ENCODE measurements around the gene PXT1. TPM values are rescaled to one million over a fixed set of nuclear protein-coding genes. Genes with fewer than 3 reads are reported as not detected.

Gene PXT1
- total RNA-seq, 1 donor from 2014 or later = not detected

DNA sequence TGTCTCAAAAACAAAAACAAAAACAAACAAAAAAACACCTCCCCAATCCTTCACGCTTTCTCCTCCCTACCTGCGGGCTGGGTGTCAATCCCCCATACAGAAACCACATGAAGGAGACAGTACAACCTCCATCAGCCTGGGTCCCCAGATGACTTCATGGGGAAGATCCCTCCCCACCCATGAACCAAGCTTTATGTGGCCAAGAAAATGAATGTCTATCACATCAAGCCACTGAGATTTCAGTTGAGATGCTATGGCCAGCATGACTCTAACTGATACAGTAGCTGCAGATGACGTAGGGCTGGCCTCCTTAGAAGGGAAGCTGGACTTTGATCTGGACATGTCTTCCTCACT lies 84.8 kb downstream of the PXT1 start:
- H3K27ac Mint-ChIP-seq (ENCODE audit: unreplicated experiment) = no peak overlapping the region
- TF ChIP-seq, protein P1, sequence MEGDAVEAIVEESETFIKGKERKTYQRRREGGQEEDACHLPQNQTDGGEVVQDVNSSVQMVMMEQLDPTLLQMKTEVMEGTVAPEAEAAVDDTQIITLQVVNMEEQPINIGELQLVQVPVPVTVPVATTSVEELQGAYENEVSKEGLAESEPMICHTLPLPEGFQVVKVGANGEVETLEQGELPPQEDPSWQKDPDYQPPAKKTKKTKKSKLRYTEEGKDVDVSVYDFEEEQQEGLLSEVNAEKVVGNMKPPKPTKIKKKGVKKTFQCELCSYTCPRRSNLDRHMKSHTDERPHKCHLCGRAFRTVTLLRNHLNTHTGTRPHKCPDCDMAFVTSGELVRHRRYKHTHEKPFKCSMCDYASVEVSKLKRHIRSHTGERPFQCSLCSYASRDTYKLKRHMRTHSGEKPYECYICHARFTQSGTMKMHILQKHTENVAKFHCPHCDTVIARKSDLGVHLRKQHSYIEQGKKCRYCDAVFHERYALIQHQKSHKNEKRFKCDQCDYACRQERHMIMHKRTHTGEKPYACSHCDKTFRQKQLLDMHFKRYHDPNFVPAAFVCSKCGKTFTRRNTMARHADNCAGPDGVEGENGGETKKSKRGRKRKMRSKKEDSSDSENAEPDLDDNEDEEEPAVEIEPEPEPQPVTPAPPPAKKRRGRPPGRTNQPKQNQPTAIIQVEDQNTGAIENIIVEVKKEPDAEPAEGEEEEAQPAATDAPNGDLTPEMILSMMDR (IDR thresholded peaks at IDR 0.05; ENCODE audit: partially characterized antibody, unreplicated experiment) = no peak
- peaks cover 7% of the 10 kb centered on the region for H3K36me3 Mint-ChIP-seq (ENCODE audit: unreplicated experiment)
- no peak for DNase-seq
- peaks cover 6% of the 10 kb centered on the region for H3K9me3 Mint-ChIP-seq (ENCODE audit: unreplicated experiment)
- H3K4me3 Mint-ChIP-seq (ENCODE audit: unreplicated experiment) = no peak overlapping the region
- peaks cover 5% of the 10 kb centered on the region for H3K4me1 Mint-ChIP-seq (ENCODE audit: low read depth, unreplicated experiment)
- peaks cover 3% of the 10 kb centered on the region for H3K27me3 Mint-ChIP-seq (ENCODE audit: unreplicated experiment)

DNA sequence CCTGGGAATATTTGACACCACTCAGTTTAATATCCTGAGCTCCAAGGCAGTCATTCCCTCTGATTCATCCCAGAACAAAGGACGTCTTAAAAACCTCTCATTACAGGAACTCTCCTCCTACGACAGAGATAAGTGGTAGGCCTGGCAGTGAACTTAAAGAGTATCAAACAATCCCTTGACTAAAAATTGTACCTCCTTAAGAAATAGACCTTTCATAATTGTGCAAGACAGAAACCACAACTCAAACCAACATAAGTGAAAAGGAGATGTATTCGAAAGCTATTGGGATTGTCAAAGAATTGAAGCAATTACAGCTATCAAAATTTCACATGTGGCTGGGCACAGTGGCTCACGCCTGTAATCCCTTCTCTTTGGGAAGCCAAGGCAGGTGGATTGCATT lies 86.8 kb downstream of the PXT1 start:
- Mint-ChIP-seq H3K27ac (ENCODE audit: unreplicated experiment) (no peak overlapping the region), H3K27me3 (ENCODE audit: unreplicated experiment) (peaks cover 4% of the 10 kb centered on the region), H3K36me3 (ENCODE audit: unreplicated experiment) (peaks cover 7% of the 10 kb centered on the region), H3K9me3 (ENCODE audit: unreplicated experiment) (peaks cover 5% of the 10 kb centered on the region), H3K4me3 (ENCODE audit: unreplicated experiment) (no peak overlapping the region), H3K4me1 (ENCODE audit: low read depth, unreplicated experiment) (peaks cover 3% of the 10 kb centered on the region)
- TF ChIP-seq, protein P1 (IDR thresholded peaks at IDR 0.05; ENCODE audit: partially characterized antibody, unreplicated experiment) = no peak
- DNase-seq = no peak

DNA sequence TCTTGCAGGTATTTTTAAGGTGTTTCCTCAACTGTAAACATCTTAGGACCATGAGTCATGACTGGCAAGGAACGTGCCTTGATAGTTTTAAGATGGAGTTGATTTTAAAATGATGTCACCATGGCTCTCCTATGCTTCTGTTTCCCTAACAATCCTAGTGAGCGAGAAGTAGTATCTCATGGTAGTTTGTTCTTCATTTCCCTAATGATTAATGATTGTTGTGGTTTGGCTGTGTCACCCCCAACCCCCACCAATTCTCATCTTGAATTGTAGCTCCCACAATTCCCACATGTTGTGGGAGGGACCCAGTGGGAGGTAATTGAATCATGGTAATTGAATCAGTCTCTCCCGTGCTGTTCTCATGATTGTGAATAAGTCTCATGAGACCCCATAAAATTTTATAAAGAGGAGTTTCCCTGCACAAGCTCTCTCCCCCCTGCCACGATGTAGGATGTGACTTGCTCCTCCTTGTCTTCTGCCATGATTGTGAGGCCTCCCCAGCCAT lies 89.2 kb downstream of the PXT1 start:
- Mint-ChIP-seq H3K36me3 (ENCODE audit: unreplicated experiment) (peaks cover 7% of the 10 kb centered on the region), H3K9me3 (ENCODE audit: unreplicated experiment) (peaks cover 4% of the 10 kb centered on the region), H3K4me3 (ENCODE audit: unreplicated experiment) (no peak overlapping the region), H3K27ac (ENCODE audit: unreplicated experiment) (no peak overlapping the region), H3K4me1 (ENCODE audit: low read depth, unreplicated experiment) (peaks cover 10% of the 10 kb centered on the region), H3K27me3 (ENCODE audit: unreplicated experiment) (peaks cover 4% of the 10 kb centered on the region)
- TF ChIP-seq, protein P1 (IDR thresholded peaks at IDR 0.05; ENCODE audit: partially characterized antibody, unreplicated experiment) = no peak
- DNase-seq = no peak

DNA sequence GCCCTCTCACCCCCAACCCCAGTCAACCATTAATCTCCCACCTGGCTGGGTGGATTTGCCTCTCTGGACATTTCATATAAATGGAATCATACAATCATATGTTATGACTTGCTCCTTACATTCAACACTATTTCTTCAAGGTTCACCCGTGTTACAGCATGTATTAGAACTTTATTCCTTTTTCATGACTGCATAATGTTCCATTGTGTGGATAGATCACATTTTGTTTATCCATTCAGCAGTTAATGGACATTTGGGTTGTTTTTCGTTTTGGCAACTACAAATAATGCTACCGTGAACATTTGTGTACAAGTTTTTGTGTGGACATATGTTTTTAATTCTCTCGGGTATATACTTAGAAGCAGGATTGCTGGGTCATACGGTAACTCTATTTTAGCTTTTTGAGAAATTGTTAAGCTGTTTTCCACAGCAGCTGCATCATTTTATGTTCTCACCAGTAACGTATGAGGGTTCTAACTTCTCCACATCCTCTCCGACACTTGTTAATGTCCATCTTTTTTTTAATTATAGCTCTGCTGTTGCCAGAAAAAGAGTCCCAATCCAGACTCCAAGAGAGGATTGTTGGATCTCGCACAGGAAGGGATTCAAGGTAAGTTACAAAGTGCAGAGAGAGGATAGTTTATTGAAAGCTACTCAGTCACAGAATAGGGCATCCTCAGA lies 90.0 kb downstream of the PXT1 start:
- Mint-ChIP-seq H3K9me3 (ENCODE audit: unreplicated experiment) (peaks cover 4% of the 10 kb centered on the region), H3K4me3 (ENCODE audit: unreplicated experiment) (no peak overlapping the region), H3K4me1 (ENCODE audit: low read depth, unreplicated experiment) (peaks cover 10% of the 10 kb centered on the region), H3K27ac (ENCODE audit: unreplicated experiment) (no peak overlapping the region), H3K36me3 (ENCODE audit: unreplicated experiment) (peaks cover 7% of the 10 kb centered on the region), H3K27me3 (ENCODE audit: unreplicated experiment) (peaks cover 4% of the 10 kb centered on the region)
- DNase-seq = no peak
- TF ChIP-seq, protein P1 (IDR thresholded peaks at IDR 0.05; ENCODE audit: partially characterized antibody, unreplicated experiment) = no peak

Data from glutamatergic neuron (in vitro differentiated cells).